Transverse colon (tissue), 4 donors: ENCODE measurements around the gene MGLL.

Experiments used
- CTCF ChIP-seq, 5 experiments: fragments of 200-600 bp in 3 of 5; fragments of 450-650 bp in 2 of 5; sonication (generic) in 3 of 5; IDR thresholded peaks; 1 replicate in 2 of 5; 2 replicates in 3 of 5; pipeline ENCODE4 v1.5.1; 2016 to 2017; ENCODE audit warnings: antibody characterized with exemption in 5 of 5, inconsistent platforms in 3 of 5, mild to moderate bottlenecking in 2 of 5, moderate library complexity in 1 of 5
- POLR2AphosphoS5 ChIP-seq, 3 donors: sonication (generic); formaldehyde crosslinking; IDR thresholded peaks; one replicate each; pipeline ENCODE4 v1.6.1; 2016; ENCODE audit warnings: antibody characterized with exemption in 3 of 3

GRCh38 chr3:127847236-127847720, 25.0 kb upstream of the MGLL start:
- TF ChIP-seq CTCF (IDR thresholded peaks at IDR 0.05) (no peak), POLR2AphosphoS5 (IDR thresholded peaks at IDR 0.05) (no peak)
